GM18520 (cell line): ENCODE data around the gene ZSCAN12.

Experiments used
- ATAC-seq: cut with Tn5 transposase; IDR thresholded peaks from one replicate; pipeline ENCODE4 v1.9.1; 2021; ENCODE audit not compliant: unreplicated experiment

The ZSCAN12 gene

DNA sequence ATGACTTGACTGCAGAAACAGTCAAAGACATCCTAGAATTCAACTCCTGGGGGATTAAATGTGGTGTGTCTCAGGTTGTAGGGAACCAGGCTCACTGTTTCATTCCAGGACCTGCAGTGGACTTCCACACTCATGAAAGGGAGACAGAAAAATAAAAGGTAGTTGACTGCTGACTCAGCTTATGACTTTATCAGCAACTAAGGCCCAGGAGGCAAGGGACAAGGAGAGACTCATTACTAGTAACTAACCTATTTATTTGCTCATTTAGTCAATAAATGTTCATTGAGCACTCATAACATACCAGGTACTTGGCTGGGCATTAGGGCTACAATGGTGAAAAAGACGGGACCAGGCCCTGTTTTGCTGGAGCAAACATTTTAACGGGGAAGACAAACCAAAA is 66.5 kb downstream of the ZSCAN12 start:
- ATAC-seq = no peak

DNA sequence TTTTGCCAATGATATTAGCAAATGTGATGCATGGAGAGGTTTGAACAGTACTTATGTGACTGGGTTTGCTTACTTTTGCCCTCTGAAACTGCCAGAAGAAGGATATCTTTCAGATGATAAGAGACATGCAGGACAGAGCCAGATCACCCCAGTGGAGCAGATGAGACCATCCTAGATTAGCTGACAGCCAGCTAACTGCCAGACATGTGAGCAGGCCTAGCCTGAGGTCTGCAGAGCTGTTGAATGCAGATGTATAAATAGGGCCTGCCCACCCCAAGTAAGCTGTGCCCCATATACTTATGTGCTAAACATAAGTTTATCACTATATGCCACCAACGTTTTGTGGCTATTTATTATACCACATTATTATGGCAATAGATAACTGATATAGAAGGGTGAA is 69.5 kb downstream of the ZSCAN12 start:
- no peak for ATAC-seq
